Measurements from ENCODE around the gene COL11A1.

DNA sequence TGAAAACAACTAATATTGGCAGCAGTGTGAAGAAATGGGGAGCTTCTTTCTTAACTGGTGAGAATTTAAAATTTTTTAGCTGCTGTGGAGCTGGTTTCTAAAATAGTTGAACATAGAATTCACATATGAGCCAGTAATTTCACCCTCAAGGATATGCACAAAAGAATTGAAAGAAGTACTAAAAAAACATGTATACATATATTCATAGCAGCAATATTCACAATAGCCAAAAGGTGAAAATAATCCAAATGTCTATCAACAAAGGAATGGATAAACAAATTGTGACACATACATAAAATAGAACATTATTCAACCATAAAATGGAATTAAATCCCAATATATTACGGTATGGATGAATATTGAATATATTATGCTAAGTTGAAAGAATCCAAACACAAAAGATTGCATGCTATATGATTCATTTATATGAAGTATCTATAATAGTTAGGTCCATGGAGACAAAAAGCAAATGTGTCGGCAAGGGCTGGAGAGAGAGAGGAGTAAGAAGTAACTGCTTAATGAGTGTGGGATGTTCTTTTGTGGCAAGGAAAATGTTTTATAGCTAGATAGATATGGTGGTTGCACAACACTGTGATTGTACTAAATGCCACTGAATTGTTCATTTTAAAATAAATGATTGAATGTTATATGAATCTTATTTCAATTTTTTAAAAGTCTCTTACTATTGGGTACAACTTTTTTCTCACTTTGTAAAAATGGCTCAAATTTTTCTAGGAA is 14.8 kb upstream of the COL11A1 start:
- TF ChIP-seq EZH2 (IDR thresholded peaks at IDR 0.05; ENCODE audit: borderline replicate concordance, low read depth, low read length, severe bottlenecking) (no peak), FOS (IDR thresholded peaks at IDR 0.05; ENCODE audit: borderline replicate concordance, insufficient read depth, low read length) (no peak)
- TF ChIP-seq, protein P1, sequence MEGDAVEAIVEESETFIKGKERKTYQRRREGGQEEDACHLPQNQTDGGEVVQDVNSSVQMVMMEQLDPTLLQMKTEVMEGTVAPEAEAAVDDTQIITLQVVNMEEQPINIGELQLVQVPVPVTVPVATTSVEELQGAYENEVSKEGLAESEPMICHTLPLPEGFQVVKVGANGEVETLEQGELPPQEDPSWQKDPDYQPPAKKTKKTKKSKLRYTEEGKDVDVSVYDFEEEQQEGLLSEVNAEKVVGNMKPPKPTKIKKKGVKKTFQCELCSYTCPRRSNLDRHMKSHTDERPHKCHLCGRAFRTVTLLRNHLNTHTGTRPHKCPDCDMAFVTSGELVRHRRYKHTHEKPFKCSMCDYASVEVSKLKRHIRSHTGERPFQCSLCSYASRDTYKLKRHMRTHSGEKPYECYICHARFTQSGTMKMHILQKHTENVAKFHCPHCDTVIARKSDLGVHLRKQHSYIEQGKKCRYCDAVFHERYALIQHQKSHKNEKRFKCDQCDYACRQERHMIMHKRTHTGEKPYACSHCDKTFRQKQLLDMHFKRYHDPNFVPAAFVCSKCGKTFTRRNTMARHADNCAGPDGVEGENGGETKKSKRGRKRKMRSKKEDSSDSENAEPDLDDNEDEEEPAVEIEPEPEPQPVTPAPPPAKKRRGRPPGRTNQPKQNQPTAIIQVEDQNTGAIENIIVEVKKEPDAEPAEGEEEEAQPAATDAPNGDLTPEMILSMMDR (IDR thresholded peaks at IDR 0.05; ENCODE audit: extremely low read depth in 1 of 2, insufficient read depth in 1 of 2, low read depth in 1 of 2, low read length in 2 of 2) = no peak
